BE2C (cell line): ENCODE data around the gene EPS8.

ENCODE experiments used
- DNase-seq: peaks from one replicate; pipeline ENCODE4 v3.0.0-alpha.2; 2020
- H3K27me3 ChIP-seq: fragments of 250-450 bp; sonication (Bioruptor Pico); 2 replicates; pipeline ENCODE4 v1.5.1; 2020; ENCODE audit warnings: mild to moderate bottlenecking
- H3K36me3 ChIP-seq: fragments of 250-450 bp; sonication (Bioruptor Pico); 2 replicates; pipeline ENCODE4 v1.5.1; 2020; ENCODE audit warnings: mild to moderate bottlenecking
- H3K4me1 ChIP-seq: fragments of 250-450 bp; sonication (Bioruptor Pico); 2 replicates; pipeline ENCODE4 v1.5.1; 2020
- H3K4me3 ChIP-seq: 2 replicates; pipeline ENCODE4 v1.5.1; 2011; ENCODE audit warnings: low read depth, low read length
- H3K9me3 ChIP-seq: fragments of 250-450 bp; sonication (Bioruptor Pico); 2 replicates; pipeline ENCODE4 v1.5.1; 2020
- TF ChIP-seq, protein P1 (sequence below): IDR thresholded peaks from 2 replicates; pipeline ENCODE4 v1.5.1; 2012; ENCODE audit warnings: mild to moderate bottlenecking, low read depth, low read length

The EPS8 gene

DNA sequence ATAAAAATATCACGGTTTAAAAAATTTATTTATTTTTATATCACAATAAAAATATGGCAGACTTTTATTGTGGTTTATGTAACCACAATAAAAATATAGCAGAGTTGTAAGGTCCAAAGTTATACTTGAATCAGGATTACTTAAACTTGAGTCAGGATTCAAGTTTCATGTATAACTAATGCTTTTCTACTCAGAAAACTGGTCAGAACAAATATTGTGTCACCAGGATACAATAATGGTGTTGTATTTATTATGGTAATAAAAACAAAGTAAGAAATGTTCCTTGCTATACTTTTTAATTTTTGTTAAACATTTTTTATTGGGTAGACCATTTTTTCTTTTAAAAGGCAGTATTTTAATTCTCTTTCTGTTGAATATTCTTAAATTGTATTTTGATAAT, 29.2 kb upstream of the EPS8 start:
- H3K36me3 ChIP-seq = no peaks in the 10 kb centered on the region
- H3K27me3 ChIP-seq = no peaks in the 10 kb centered on the region
- DNase-seq = no peak
- no peak overlapping the region for H3K4me3 ChIP-seq
- TF ChIP-seq, protein P1, sequence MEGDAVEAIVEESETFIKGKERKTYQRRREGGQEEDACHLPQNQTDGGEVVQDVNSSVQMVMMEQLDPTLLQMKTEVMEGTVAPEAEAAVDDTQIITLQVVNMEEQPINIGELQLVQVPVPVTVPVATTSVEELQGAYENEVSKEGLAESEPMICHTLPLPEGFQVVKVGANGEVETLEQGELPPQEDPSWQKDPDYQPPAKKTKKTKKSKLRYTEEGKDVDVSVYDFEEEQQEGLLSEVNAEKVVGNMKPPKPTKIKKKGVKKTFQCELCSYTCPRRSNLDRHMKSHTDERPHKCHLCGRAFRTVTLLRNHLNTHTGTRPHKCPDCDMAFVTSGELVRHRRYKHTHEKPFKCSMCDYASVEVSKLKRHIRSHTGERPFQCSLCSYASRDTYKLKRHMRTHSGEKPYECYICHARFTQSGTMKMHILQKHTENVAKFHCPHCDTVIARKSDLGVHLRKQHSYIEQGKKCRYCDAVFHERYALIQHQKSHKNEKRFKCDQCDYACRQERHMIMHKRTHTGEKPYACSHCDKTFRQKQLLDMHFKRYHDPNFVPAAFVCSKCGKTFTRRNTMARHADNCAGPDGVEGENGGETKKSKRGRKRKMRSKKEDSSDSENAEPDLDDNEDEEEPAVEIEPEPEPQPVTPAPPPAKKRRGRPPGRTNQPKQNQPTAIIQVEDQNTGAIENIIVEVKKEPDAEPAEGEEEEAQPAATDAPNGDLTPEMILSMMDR = no peak
- H3K9me3 ChIP-seq = no peaks in the 10 kb centered on the region
- no peaks in the 10 kb centered on the region for H3K4me1 ChIP-seq

DNA sequence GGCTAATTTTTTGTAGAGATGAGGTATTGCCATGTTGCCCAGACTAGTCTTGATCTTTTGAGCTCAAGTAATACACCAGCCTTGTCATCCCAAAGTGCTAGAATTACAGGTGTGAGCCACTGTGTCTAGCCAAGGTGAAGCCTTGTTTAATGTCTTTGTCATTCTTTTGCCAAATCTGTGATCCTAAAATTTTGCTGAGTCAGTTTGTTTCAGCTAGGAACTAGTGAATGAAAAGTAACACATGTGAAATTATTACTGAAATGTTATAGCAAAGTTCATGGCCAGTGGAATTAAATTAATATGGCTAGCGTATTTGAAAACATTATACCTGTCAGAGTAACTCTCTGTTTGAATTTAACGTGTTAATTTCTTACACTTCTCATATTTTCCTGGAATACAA, 26.5 kb upstream of the EPS8 start:
- H3K36me3 ChIP-seq = no peaks in the 10 kb centered on the region
- no peaks in the 10 kb centered on the region for H3K9me3 ChIP-seq
- no peak overlapping the region for H3K4me3 ChIP-seq
- DNase-seq = no peak
- TF ChIP-seq, protein P1 = no peak
- H3K4me1 ChIP-seq = no peaks in the 10 kb centered on the region
- peaks cover 11% of the 10 kb centered on the region for H3K27me3 ChIP-seq

DNA sequence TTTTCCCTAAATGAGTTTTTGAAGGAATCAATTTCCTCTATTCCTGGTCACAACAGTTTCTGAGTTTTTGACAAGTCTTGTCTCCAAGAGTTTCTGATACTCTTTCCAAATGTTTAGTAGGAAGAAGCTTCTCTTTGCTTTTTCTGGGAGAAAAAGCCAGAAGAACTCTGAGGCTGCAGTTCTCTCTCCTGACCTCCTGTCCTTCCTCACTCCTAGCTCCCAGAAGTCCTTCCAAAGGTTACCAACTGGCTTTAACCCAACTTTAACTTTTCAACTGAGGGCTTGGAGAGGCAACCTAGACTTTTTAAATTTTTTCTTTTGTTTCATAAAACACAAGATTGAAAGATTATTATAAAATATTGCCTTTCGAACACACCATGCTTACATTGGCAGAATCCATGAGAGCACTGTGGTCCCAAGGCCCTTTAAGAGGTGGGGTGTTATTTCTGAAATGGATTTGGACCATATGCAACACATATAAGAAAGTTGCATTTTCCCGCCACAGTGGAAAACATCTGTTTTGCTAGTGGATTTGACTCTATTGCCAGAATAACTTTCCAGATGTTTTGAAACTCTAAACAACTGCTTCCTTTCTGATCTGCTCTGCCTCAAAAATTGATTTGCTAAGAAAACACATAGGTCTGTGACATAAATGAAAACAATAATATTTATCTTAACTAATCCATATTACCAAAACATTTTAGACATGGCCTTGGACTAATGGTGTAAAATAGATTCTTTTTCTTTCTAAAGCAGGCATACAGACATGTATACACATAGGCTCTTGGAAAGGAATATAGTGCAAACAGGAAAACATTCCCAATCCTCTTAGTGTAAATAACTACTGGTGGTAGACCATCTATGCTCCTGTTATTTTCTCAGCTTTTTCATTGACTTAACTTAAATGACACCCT, 22.3 kb upstream of the EPS8 start:
- Histone ChIP-seq H3K27me3 (peaks cover 17% of the 10 kb centered on the region), H3K4me3 (no peak overlapping the region), H3K9me3 (no peaks in the 10 kb centered on the region), H3K36me3 (no peaks in the 10 kb centered on the region), H3K4me1 (no peaks in the 10 kb centered on the region)
- TF ChIP-seq, protein P1 = no peak
- no peak for DNase-seq

DNA sequence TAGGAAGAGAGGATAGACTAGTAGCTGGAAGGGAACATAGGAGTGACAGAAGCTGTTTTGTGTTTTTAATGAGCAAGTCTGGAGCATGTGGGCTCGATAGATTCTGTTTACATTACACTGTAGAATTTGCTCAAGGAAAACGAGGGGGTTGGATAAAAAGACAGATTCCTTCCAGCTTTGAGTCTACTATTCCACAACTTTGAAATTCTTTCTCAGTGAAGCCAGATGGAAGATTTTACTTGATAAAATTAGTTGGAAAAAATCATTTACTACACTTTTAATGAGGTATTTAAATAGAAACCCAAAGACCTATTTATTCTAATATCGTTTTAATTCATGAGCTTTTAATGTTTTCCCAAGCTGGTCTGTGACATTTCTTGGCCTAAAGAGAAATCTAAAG, 19.5 kb upstream of the EPS8 start:
- DNase-seq = no peak
- Histone ChIP-seq H3K27me3 (peaks cover 27% of the 10 kb centered on the region), H3K4me3 (no peak overlapping the region), H3K36me3 (no peaks in the 10 kb centered on the region), H3K9me3 (no peaks in the 10 kb centered on the region), H3K4me1 (no peaks in the 10 kb centered on the region)
- TF ChIP-seq, protein P1 = no peak

DNA sequence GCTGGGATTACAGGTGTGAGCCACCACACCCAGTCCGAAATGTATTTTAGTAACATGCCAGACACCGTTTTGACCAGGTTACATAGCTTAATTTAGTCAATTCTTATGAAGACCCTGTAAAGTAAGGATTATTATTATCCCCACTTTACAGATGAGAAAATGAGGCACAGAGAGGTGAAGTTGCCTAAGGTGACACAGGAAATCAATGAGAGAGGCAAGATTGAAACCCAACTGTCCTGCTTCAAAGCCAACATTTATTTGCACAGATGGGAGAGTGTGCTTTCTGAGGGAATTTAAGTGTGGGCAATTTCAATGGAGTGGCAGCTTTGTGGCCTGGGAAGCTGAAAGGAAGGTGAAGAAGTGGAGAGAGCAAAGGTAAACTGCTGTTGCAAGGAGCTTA, 19.1 kb upstream of the EPS8 start:
- Histone ChIP-seq H3K4me1 (no peaks in the 10 kb centered on the region), H3K27me3 (peaks cover 27% of the 10 kb centered on the region), H3K9me3 (no peaks in the 10 kb centered on the region), H3K36me3 (no peaks in the 10 kb centered on the region), H3K4me3 (no peak overlapping the region)
- TF ChIP-seq, protein P1 = no peak
- no peak for DNase-seq

DNA sequence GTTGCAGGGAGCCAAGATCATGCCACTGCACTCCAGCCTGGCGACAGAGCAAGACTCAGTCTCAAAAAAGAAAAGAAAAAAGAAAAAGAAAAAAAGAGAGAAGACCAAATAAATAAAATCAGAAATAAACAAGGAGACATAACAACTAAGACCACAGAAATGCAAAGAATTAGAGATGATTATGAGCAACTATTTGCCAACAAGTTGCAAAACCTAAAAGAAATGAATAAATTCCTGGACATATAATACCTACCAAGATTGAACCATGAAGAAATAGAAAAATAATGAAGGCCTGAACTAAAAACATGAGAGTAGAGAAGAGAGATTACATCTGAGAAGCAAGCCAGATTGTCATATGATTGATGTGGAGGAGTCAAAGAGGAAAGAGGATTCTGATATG, 17.6 kb upstream of the EPS8 start:
- Histone ChIP-seq H3K4me1 (no peaks in the 10 kb centered on the region), H3K27me3 (peaks cover 19% of the 10 kb centered on the region), H3K36me3 (no peaks in the 10 kb centered on the region), H3K9me3 (no peaks in the 10 kb centered on the region), H3K4me3 (no peak overlapping the region)
- DNase-seq = no peak
- TF ChIP-seq, protein P1 = no peak
